Left lobe of liver (tissue), 2 donors: ENCODE results near the gene SDK2. TPM values are rescaled to one million over a fixed set of nuclear protein-coding genes. Genes with fewer than 3 reads are reported as not detected.

Experiments used
- ATAC-seq: fragments of 200-7000 bp; cut with Tn5 transposase; one replicate; pipeline ENCODE4 v1.9.1; 2020; ENCODE audit warnings: mild to moderate bottlenecking, moderate library complexity
- DNase-seq: peaks from one replicate; pipeline ENCODE4 v3.0.0-alpha.2; 2020; ENCODE audit warnings: low spot score
- total RNA-seq: library from RNA; stranded (reverse); gene quantifications from one replicate; pipeline ENCODE4 v1.2.1, GENCODE V29; 2021
- donor health status: DM: no; HTN: no; CAD: no; lungs with moderate emphysema.
- donor health status: DM: no; HTN: yes; CAD: no.

Gene SDK2
- total RNA-seq, 1 donor from 2014 or later = 0.15 TPM

DNA sequence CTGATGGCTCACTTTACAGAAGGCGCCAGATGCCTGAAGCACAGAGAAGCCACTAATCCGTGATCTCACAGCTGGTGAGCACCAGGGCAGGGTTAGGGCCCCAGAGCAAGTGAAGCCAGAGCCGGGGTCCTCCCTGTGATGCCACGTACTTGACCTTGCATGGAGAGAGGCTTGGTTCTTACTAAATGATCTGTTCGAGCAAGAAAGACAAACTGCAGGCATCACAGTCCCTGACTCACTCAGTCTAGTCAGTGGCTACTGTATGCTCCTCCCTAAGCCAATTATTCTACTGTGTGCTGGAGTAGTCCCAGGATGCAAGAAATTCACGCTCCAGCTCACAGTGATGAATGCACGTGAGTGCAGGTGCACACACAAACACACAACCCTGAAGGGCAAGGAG lies 55.4 kb downstream of the SDK2 start:
- ATAC-seq (no peak), DNase-seq (no peak)

DNA sequence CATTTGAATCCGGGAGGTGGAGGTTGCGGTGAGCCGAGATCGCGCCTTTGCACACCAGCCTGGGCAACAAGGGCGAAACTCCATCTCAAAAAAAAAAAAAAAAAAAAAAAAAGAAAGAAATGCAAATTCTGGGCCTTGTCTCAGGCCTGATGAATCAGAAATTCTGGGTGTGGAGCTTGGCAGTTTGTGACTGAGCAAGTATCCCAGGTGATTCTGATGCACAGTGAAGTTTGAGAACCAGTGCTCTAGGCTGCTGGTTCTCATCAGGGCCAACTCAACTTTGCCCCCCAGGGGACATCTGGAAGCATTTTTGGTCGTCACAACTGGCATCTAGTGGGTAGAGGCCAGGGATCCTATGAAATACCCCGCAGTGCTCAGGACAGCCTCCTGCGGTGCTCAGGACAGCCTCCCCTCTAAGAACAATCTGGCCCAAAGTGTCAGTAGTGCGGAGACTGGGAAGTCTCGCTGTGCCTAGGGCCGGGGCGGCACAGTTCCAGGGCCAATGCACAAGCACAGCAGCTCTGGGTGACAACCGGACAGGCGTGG lies 55.9 kb downstream of the SDK2 start:
- no peak for ATAC-seq
- DNase-seq = no peak

DNA sequence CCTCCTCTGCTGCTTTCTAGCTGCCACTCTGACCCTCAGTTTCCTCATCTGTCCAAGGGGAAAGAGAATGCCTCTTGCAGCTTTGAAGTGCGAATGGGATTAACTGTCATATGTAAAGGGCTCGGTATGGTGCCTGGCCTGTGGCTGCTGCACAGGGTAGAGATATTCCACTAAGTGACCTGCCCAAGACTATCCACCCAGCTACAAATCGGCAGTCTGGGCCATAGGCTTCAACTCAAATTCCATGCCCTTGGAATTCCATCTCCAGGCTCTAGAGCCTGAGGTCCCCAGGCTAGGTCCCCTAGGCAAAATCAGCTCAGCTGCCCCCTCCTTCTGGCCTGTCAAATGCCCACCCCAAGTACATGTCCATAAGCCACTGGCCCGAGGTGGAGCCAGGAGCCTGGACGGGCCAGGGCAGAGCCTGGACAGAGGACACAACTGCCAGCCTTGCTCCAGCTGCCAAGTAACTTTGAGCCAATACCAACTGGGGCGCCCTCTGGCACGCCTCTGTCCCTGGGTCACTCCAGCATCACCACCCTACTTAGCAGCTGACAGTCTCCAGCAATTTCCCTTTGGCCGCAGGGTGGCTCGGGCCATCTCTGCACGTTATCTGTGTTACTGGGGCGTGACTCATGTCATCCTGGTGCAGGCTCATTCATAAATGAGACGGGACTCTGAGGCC lies 57.2 kb downstream of the SDK2 start:
- no peak for DNase-seq
- no peak for ATAC-seq

DNA sequence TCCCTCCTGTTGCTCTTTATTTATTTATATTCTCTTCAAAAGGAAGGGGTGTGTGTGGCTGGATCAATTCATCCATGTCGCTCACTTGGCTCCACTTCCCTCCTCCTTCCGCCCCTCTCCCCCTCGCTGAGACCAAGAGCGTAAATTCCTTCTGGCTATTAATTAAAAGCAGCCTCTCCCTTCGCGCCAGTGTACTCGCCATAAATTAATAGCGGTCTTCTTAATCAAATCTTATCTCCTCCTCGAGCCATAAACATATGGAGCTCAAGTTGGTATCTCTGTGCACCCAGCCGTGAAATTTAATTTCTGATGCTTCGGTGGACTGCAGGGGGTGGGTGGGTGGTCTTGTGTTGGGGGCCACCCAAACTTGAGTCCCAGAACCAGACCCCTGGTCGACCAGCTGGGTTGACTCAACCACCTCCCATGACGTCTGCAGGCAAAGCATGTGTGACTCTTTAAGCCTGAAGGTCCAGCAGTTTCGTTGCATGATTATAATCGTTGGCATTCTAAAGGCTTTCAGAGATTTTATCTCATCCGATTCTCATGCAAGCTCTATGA lies 57.9 kb downstream of the SDK2 start:
- ATAC-seq (no peak), DNase-seq (no peak)

DNA sequence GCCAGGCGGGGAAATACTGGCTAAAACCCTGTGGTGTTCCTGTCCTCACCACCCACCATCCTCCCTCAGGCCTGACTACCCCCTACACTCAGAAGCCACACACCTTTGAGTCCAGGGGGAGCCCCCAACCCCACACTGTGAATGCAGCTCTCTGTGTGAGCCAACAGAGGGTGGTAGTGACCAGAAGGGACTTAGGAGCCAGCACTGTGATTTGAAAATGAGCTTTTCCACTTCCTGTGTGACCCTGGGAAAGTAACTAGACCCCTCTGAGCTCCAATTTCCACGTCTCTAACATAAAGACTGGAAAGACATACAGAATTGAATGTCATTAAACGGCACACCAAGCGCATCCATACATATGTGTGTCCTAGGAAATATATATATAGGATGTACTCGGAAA lies 58.7 kb downstream of the SDK2 start:
- ATAC-seq = no peak

DNA sequence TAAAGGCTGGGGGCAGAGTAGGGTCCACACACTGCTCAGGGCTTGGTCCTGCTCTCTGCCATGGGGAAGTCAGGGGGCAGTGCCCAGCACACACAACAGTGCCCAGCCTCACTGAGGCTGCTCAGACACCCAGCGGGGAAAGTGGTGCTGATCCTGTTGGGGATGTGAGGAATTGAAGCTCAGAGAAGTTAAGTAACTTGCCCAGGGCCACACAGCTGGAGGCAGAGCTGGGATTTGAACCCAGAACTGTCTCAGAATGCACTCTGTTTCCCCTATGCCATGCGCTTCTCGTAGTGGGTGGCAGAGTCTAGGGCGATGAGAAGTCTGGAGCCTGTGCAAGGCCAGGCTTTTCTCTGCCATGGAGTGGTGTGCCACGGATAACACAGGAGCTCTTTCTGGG lies 59.3 kb downstream of the SDK2 start:
- no peak for ATAC-seq

More for the DNA sequence above, 58.7 kb downstream of the SDK2 start:
- no peak for DNase-seq

DNA sequence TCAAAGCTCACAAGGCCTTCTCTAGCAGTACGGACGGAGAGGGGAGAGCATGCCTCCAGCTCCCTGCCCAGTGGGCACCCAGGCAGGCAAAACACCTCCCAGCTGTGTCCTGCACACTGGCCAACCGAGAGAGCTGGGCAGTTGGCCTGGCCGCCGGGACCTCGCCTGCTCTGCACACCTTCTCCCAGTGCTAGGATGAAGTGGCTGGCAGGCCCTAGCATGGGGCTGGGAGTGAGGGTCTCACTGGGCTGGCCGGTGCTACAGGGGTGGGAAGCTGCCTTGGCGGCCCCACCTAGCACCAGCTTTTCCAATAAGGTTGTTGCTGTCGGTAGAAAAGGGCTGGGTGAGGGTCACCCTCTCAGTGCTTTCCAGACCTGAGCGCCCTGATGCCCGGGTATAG lies 60.2 kb downstream of the SDK2 start:
- ATAC-seq (no peak), DNase-seq (no peak)

More for the DNA sequence above, 59.3 kb downstream of the SDK2 start:
- no peak for DNase-seq

DNA sequence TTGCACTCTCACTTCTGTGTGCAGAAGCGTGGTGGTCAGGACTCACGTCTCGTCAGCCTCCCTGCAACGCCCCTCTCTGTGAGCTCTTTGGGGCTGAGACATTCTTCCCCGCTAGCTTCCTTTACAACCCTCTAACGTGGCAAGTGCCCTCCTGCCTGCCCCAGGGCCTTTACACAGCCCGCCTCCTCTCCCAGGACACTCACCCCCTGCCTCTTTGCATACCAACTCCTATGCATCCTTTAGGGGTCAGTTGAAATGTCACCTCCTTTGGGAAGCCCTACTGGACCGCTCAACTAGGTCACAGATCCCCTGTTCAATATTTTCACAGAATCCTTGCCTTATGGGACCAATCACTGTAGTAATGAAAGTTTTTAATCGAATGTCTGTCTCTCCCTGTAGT lies 61.4 kb downstream of the SDK2 start:
- DNase-seq = no peak
- no peak for ATAC-seq

DNA sequence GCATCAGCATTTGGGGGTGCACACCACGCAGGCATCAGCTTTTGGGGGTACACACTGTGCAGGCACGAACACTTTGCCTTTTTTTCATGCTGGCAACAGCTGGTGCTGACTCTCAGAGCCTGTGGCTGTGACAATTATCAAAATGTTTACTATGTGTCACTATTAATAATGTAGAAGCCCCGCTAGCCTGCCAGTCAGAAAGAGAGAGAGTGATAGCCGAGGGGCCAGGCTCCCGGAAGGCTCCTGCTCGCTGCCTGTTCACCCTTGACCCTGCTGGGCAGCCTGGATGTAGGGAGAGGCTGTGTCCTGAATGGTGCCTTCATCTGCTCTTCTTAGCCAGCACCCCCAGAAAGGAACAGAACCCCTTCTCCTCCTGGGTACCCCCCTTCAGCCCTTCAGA lies 61.9 kb downstream of the SDK2 start:
- ATAC-seq (no peak), DNase-seq (no peak)

DNA sequence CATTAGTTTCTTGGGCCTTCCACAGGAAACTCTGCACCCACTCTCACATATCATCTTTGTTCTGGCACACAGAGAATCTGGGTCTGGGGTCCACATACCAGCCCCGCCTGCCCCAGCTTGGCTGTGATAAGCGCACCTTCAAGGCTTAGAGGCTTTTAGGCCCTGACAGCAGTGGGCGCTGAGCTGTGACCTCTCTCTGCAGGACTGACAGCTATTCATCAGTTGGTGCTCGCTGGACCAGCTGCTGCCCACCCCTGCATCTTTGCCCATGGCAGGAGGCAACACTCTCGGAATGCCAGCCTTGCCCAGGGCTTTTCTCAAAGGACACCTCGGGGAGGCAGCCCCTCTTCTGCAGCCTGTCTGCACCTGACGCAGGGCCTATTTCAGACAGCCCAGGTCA lies 62.9 kb downstream of the SDK2 start:
- ATAC-seq = no peak

DNA sequence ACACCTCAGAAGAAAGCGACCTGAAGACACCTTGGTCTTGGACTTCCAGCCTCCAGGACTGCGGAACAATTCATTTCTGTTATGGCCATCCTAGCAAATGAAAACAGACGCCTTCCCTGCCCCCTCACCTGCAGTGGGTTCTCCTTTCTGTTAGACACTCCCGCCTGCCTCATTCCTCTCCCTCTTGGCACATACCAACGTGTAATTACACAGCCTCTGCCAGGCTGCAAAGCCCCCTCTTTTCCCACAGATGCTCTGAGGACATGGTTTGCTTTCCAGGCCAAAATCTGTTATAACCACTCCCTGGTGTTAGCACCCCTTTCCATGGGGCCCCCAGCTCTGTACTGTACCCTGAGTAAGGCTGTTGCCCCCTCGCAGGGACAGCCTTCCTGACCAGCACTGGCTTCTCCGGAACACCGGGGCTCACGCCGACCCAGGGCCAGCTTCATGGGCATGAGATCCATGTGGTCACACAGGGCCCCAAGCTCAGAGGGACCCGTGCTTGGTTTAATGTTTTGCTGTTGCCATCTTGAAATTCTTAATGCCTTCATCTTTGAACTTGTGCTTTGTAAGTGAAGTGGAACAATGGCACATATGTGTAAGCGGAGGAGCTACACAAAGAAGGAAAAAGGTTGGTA lies 64.1 kb downstream of the SDK2 start:
- ATAC-seq (no peak), DNase-seq (no peak)

More for the DNA sequence above, 62.9 kb downstream of the SDK2 start:
- no peak for DNase-seq

DNA sequence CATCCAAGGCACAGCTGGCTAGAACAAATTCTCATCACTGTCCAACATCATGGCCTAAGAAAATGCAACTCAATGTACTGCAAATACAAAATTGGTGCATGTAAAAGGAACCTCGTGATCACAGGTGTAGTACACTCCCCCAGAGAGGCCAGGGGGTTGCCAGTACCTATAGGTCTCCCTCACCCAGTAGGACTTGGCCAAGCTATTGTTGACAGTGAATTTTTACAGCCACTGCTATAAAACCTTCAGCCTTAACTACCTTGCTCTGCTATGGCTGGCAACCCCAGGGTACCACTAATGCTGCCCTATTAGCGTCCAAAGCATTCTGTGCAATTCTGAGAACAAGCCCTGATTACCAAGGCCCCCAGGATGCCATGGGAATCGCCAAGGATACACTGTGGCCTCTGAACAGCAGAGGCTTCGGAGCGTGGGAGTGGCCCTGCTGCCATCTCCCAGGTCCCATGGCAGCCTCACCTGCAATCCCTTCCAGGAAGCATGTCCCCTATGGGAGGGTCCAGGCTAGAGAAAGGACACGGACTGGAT lies 67.6 kb downstream of the SDK2 start:
- ATAC-seq (no peak), DNase-seq (no peak)

DNA sequence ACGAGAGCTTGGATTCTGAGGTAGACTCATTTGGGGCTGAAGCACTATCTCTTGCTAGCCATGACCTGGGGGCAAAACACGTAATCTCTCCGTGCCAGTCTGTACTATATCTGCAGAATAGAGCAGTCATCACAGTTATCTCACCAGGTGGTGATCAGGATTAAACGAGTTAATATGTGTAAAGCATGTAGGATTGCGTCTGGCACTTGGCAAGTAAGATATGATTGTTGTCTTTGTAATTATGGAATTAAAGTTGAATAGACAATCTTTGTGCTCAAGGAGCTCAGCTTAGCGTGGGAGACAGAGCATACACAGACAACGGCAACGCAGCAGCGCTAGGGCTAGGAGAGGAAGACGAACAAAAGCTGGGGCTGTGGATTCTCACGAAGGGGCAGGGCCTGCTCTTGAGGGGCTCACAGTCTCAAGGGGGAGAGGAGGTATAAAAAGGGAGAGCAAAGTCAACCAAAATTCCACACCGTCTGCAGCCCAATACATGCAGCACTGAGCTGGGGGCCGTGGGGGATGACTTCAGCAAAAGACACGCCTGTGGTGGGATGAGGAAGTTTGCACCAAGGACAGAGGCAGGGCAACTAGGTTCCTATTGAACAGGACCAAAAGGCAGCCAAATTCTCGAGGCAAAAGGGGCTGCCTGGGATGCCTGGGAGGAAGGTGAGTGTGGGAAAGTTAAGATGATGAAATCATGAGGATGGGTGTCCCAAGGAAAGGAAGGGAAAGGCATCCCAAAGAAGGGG lies 68.6 kb downstream of the SDK2 start:
- no peak for DNase-seq
- ATAC-seq = no peak

DNA sequence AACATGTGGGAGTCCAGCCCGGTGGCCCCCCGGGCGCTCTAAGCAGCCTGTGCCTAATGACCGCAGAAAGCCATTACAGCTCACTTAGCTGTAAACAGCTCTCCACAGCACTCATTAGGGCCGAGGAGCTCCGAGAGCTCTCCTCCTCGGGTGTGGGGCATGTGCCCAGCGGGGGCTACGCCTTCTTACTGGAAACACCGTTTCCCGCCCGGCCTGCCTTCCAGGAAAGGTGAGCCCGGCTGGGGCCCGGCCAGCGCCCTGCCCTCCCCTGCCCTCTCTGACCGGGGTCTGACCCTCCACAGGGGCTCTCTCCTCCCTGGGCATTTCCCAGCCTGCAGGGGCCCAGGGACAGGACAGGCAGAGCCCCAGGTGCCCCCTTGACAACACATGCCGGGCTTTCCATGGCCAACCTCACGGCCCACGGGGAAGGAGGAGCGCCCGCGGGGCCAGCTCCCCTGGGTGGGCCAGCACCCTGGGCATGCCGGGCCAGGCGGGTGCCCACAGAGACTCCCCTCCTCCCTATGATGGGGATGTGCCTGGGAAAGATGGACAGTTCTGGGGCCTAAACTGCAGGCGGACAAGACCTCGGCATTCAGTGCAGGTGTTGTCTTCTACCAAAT lies 72.6 kb downstream of the SDK2 start:
- no peak for ATAC-seq
- DNase-seq = no peak

DNA sequence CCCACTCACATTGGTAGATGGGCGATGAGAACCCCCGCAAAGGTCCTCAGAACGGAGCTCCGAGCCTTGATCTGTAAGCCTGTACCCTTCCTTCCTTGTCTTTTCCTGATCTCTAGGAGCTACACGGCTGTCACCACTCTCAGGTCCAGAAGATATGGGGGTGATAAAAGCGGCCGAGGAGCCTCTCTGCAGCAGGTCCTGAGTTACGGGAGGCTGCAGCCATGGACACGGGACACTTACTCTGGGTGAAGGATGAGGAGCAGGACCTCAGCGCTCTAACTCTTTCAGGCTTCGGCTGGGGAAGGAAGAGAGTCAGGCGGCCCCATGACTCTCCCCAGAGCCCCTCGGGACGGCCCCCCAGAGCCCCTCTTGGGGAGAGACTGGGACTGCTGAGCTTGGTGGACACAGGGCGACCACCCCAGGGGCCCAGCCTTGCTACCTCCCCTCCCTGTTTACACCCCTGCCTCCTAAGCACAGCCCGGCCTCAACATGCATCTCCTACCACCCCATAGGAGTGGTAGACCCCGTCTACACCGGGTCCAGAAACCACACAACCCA lies 74.4 kb downstream of the SDK2 start:
- DNase-seq (no peak), ATAC-seq (no peak)

DNA sequence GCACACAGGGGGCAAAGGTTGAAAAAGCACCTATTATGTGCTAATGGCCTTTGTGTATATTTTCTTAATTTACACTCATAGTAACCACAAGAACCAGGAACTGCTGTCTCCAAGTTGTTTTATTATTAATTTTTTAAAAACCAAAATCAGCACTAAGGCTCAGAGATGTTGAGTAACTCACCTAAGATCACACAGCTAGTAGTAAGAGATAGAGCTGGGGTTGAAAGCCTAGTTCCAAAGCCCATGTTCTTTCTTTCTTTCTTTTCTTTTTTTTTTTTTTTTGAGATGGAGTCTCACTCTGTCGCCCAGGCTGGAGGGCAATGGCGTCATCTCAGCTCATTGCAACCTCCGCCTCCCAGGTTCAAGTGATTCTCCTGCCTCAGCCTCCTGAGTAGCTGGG lies 75.3 kb downstream of the SDK2 start:
- no peak for ATAC-seq
- no peak for DNase-seq

DNA sequence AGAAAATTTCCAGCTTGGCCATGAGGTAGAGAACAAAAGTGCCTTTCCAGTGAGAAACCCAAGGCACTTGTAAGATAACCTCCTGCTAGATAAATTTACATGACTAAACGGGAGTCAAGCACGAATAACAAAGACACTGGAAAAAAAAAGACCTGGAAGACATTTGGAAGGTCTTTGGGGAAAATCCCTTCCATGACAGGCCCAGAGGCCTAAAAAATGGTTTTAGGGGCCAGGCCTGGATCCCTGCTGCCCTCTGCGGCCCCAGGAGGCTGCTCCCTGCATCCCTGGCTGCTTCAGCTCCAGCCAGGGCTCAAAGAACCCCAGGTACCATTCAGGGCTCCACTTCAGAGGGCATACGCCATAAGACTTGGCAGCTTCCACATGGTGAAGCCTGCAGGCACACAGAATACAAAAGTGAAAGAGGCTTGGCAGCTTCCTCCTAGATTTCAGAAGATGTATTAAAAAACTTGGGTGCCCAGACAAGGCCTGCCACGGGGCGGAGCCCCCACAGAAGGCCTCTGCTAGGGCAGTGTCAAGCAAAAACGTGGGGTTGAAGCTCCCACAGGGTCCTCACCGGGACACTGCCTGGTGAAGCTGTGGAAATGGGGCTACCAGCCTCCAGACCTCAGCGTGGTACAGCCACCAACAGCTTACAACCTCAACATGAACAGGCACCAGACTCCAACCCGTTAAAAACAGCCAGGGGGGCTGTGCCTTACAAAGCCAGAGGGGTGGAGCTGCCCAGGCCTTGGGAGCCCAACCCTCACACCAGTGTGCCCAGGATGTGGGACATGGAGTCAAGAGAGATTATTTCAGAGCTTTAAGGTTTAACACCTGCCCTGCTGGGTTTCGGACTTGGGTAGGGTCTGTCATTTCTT lies 77.1 kb downstream of the SDK2 start:
- no peak for DNase-seq
- no peak for ATAC-seq

DNA sequence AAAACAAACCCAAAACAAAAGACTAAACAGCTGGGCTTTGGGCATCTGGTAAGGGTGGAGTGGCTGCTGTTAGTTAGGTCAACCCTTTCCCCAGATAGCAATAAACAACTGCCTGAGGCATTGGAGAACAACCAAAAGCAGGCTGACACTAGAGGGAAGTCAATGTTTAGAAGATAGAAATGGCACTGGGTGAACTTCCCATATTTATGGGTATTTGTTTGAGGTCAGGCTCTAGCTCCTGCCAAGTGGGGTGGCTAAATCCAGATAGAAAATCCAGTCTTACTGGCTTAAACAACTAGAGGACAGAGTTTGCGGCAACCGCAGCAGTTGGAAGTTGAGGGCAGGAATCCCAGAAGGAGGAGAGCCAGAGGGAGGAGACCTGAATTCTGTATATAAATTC lies 79.4 kb downstream of the SDK2 start:
- no peak for ATAC-seq
- DNase-seq = no peak

DNA sequence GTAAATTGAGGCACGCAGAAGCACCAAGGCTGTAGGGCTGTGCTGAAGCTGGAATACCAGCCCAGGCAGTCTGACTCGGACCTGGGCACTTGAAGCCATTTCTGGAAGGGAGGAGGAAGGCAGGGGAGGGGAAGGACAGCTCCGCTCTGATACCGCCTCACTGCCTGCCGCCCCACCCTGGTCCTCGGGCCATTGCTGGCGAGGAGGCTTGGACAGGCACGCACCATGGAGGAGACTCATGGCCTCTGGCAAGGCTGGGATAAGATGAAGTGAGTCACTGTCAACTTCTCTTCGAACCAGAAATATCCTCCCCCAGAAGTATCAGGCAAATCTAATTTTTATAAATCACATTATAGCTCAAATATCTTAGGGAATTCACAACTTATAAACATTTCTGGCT lies 81.3 kb downstream of the SDK2 start:
- DNase-seq = no peak
- no peak for ATAC-seq

DNA sequence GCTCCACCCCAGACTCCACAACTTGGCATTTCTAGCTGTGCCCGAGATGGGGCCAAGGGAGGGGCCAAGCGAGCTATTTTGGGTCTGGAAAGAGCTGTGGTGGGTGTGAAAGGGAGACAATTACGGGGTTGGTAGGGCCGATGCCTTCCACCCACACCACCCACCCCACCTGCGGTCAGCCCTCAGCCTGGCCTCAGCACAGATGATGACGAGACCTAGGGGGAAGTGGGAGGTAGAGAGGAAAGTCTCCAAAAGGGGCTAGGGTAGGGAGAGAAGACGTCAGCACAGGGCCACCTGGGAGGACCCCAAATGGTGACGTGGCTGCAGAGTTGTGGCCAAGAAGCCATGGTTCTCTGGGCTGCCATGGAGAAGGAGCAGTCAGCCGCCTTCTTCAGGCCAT lies 83.1 kb downstream of the SDK2 start:
- DNase-seq (no peak), ATAC-seq (no peak)
